NCI-H2196 treated with DMSO at 0.1 percent for 48 hours (cell line): ENCODE measurements around the gene HNRNPC.
"Not testable (repeated sequence)": the region's sequence is repeated elsewhere in the genome, so short reads cannot be mapped to it uniquely, and the experiment has no call there.

Source experiments
- DNase-seq: peaks from one replicate; lab custom pipeline; 2025; ENCODE audit not compliant: unreplicated experiment; lab: John Stamatoyannopoulos, UW

Gene HNRNPC

GRCh38 chr14:21213652-21214051, 55.6 kb downstream of the HNRNPC start:
- no peak for DNase-seq

DNA sequence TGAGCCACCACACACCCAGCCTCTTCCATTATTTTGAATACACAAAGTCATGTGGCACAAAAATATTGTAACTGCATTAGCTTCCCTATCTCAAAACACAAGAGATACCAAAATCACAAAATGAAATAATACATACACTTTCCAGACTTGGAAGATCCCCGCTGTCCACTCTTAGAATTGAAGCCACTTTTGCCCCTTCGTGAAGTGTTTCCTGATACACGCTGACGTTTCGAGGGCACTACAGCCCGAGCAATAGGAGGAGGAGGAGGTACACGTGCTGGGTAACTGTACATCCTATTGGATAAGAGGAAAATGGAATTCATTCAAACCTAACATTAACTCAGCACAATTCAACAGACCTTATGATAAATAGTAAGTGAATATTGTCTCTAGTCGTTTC, 56.4 kb downstream of the HNRNPC start:
- DNase-seq = not testable (repeated sequence)

DNA sequence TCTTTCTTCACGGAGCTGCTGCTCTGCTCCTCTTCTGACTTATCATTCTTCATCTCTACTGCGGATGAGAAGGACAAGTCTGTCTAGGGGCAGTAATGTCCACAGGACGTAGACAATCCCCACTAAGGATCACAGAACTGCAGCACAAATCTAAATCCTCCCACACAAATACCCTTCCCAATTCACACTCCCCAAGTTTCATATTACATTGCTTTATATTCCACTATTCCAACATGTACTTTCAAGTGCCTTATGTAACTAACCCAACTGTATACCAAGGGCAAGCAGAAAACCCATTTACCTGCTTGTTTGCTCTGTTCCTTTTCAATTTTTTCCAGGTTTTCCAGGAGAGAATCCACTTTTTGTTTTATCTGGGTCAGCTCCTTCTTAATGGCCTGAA, 57.7 kb downstream of the HNRNPC start:
- DNase-seq = no peak

GRCh38 chr14:21210023-21210422, 59.2 kb downstream of the HNRNPC start:
- DNase-seq = no peak

GRCh38 chr14:21209185-21209584, 60.1 kb downstream of the HNRNPC start:
- DNase-seq = no peak

- no peak for DNase-seq
Measured at GRCh38 chr14:21208554-21208953, 60.7 kb downstream of the HNRNPC start.

DNA sequence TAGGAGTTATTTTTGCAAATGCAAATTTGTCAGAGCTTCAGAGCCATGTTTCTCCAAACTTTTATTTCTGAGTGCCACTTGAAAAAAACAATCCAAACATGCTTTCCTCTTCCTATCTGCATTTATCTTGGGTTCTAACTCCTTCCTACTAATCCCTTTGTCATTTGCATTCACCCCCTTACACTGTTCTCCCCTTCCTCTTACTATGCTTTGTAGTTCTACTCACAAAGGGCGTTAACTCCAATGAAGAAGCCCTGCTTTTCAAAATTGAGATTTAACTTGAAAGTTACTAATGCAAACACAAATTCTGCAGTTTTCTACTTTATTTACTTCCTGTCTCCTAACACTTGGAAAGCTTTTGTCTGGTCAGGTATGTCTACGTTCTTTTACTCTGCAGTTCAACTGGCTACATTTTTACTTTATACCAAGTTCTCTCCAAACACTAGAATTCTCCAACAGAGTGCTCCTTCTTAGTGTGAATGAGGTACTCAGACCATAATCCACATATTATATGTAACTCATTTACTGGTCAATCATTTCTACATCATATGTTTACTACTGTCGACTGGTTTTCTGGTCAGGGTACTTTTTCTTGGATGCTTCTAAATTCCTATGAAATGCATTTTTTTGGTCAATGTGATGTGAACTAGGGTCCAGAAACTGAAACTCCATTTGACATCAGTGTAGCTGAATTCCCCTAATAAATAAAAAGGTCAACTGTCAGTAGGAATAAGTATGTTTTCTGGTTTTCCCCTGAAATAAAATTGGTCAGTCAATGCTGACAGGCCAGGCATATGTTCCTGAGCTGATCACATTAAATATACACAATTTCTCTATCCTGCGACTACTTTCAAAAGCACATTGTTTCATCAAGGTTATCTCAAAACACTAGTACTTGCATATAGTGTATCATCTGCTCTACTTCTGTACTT, 62.2 kb downstream of the HNRNPC start:
- DNase-seq = no peak

GRCh38 chr14:21205678-21206581, 63.3 kb downstream of the HNRNPC start:
- no peak for DNase-seq

- DNase-seq = no peak
Measured at GRCh38 chr14:21205026-21205677, 64.1 kb downstream of the HNRNPC start.

- DNase-seq = no peak
Measured at GRCh38 chr14:21204167-21205025, 64.8 kb downstream of the HNRNPC start.

GRCh38 chr14:21203470-21204166, 65.6 kb downstream of the HNRNPC start:
- DNase-seq = no peak

DNA sequence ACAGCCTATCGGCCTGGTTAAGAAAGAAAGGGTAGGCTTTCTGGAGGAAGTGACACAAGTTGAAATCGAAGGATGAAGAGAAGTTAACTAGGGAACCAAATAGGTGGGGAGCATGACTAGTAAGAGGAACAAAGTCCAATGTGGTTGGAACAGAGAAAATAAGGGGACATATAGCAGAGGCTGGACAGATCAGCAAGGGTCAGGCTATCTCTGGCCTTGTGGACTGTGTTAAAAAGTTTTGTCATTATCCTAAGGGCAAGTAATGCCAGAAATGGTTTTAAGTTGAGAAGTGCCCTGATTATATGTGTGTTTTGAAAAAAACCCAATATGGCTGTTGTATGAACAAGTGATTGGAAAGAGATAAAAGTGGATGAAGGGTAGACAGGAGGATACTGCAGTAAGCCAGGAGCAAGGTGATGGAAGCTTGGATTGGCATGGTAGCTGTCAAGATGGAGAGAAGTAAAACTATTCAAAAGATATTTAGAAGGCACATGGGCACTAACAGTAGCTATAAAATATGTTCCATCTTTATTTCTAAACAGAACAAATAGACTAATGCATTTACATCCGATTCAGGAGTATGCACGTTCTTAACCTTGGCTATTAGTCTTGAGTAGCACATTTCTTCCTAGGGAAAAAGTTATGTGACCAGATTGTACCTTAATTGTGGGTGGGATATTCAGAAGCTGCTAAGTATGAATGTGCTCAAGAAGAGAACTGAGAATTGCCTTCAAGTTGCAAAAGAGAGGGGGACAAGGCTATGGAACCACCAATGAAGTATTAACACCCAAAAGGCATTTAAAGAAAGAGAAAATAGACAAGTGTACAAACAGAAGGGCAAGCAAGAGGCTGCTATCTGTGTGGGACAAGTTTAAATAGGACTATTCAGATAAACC, 66.5 kb downstream of the HNRNPC start:
- no peak for DNase-seq

GRCh38 chr14:21201732-21202462, 67.3 kb downstream of the HNRNPC start:
- DNase-seq = no peak

- no peak for DNase-seq
Measured at GRCh38 chr14:21200752-21201461, 68.3 kb downstream of the HNRNPC start.

- no peak for DNase-seq
Measured at GRCh38 chr14:21199611-21200560, 69.4 kb downstream of the HNRNPC start.
